ENCODE results near the gene DCTPP1.

Gene DCTPP1

DNA sequence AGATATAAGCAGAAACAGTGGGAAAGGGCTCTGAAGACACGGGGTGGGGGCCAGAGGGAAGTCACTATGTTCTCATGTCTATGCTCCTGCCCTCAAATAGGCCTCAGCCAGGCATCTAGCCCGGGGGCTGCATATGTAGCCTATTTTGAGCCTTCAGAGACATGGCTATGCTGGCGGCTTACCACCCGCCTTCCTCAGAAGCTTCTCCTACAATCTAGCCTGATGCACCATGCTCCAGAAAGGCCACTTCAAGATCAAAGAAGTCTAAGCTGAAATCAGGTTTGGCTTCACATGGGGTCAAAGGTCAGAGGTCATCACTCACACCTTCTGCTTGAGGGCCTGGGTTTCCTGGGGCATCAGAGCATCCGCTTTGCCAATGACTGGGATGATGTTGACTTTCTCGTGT, 49.0 kb downstream of the DCTPP1 start:
- DNase-seq = no peak

DNA sequence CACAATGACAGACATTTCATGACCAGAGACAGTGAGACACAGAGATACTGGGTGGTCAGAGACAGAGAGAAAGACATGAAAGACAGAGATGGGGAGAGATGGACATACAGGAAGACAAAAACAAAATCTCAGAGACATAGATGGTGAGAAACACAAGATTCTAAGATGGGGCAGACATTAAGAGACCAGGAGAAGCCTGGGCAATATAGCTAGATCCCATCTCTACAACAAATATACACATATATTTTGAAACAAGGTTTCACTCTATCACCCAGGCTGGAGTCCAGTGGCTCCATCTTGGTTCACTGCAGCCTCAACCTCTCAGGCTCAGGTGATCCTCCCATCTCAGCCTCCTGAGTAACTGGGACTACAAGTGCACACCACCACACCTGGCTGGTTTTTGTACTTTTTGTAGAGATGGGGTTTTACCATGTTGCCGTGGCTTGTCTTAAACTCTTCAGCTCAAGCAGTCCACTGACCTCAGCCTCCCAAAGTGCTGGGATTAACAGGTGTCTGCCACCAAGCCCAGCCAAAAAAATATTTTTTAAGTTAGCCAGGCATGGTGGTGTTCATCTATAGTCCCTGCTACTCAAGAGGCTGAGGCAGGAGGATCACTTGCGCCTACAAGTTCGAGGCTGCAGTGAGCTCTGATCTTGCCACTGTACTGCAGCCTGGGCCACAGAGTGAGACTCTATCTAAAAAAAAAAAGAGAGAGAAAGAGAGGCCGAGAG, 49.6 kb downstream of the DCTPP1 start:
- DNase-seq = no peak

DNA sequence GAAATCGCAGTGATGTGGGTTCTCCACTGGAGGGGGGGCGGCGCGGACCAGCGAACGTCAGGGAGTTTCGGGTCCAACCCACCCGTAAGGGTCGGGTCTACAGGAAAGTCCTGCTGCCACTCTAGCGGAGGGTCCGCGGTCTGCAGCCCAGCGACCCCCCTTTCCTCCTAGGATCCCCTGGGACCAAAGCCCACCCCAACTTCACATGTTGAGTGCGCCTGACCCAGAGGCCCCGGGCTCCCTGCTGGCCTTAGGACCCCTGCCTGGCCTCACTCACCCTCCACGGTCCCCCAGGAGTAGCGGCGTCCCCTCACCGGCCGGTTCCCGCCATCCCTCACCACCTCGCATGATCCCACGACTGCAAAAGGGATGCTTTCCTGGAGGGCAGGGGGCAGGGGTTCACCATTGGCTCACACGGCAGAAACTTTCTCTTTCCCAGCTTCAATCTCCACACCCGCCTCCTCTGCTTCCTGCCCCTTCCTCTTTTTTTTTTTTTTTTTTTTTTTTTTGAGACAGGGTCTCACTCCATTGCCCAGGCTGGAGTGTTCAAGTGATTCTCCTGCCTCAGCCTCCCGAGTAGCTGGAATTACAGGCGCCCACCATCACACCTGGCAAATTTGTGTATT, 50.6 kb downstream of the DCTPP1 start:
- no peak for DNase-seq

DNA sequence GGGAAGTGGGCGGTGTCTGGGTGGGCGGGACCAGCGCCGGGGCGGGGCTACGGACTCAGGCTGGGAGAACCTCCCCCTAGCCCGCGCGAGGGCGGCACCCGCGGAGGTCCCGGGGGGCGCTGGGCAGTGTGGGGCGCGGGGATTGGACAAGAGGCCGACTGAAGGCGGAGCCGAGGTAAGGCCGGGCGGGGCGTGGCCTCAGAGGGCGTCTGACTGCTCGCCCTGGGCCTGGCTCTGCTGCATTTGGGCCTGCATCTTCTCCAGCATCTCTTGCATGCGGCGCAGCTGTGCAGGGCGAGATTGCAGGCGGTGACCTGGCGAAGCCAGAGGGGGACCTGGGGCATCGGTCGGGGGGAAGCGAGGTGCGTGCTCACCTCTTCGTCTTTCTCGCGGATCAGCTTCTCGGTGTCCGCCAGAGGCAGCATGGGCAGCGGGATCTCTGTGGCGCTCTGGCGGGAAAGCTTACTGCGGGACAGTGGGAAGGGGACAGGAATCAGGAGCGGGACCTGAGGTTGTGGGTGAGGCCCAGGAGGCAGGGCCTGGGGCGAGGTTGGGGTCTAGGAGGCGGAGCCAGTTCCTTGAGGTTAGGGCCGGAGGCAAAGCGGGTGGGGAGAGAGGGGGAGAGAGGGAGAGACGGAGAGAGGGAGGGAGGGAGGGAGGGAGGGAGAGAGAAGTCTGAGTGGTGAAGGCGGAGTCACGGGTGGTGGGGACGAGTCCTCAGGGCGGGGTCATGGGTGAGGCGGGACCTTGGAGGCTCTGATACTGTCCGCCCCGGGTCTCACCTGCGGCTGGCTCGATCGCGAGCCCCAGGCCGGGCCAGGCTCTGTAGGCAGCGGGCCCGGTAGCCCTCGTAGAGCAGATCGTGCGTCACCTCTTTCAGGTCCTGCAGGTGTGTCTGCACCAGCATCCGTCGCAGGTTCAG, 51.3 kb downstream of the DCTPP1 start:
- peak; percentile 99 for DNase-seq

DNA sequence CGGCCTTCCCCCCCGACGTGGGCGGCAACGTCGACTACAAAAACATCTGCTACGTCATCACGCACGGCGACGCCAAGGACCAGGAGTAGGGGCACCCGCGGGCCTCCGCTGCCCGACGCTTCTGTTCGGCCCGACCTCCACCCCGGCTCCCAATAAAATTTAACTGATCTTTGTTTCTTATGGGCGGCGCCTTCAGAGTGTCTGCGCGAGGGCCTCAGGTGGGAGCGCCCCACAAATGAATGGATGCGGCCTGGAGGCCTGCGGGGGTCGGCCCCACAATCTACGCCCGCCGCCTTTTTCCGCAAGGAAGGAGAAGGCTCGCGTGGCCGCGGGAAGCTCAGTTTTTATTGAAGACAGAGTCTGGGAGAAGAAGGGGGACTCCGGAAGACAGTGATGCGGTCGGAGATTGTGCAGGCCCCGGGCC, 52.0 kb downstream of the DCTPP1 start:
- peak; percentile 96 for DNase-seq

DNA sequence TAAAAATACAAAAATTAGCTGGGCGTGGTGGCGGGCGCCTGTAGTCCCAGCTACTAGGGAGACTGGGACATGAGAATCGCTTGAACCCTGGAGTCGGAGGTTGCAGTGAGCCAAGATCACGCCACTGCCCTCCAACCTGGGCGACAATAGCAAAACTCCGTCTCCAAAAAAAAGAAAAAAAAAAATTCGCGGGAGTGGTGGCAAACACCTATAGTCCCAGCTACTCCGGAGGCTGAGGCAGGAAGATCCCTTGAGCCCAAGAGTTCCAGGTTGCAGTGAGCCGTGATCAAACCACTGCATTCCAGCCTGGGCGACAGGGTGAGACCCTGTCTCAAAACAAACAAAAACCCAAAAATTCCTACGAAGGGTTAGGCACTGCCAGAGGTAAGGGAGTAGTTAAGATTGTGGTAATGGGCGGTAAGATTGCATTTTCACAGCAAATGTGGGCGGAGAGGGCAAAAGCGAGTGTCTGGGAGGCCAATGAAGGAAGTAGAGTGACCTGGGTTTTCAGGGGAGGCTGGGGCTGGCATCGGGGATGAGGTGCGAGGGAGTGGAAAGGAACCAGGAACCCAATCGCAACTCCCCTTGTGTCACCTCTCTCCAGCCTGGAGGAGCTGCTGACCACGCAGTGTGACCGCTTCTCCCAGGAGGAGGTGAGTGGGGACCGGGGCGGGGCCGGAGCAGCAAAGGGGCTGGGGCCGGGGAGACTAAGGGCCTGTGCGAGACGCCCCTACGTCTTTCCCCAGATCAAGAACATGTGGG, 52.6 kb downstream of the DCTPP1 start:
- DNase-seq = peak; percentile 82

DNA sequence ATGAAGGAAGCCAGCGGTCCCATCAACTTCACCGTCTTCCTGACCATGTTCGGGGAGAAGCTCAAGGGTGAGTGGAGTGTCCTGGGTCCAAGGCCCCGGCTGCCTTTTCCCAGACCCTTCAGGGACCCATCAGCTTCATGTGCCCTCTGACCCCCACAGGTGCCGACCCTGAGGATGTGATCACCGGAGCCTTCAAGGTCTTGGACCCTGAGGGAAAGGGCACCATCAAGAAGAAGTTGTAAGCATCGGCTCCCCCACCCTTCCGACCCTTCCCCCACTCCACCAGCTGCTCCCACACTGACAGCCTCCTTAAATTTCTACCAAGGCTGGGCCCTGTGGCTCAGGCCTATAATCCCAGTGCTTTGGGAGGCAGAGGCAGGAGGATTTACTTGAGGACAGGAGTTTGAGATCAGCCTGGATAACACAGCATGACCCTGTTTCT, 53.3 kb downstream of the DCTPP1 start:
- DNase-seq = no peak

DNA sequence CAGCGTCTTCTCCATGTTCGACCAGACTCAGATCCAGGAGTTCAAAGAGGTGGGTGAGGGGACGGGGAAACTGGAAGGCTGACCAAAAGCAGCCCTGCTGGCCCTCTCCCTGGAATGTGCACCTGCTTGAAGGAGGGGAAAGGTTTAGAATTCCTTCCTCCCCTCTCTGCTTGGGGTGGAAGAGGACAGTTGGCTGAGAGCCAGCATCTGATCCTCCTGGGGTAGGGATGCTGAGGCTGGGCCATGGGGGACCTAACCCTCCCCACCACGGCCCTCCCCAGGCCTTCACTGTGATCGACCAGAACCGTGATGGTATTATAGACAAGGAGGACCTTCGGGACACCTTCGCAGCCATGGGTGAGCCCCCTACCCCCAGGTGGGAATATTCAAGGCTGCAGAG, 54.0 kb downstream of the DCTPP1 start:
- no peak for DNase-seq

DNA sequence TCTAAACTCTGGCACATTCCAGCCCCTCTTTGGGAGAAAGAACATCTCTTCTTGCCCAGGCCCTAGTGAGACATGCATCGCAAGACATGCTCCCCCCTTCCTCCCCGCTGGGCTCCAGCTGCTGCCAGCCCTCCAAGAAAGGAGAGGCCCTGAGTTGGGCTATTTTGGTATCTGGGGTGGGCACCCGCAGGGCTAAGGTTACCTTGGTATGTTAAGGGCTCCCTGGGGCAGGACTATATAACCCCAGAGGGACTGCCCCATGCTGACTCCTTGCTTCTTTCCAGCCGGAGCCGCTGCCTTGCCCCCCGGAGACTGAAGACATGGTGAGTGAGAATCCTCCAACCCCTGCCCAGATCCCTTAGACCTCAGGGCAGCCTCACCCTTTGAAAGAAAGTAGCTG, 55.3 kb downstream of the DCTPP1 start, which contains the start of gene MYL11:
TSS of gene MYL11 (plus strand) at position 265 of the 400 bp plus-strand sequence. CDS start at position 321, 56 bp downstream.
- DNase-seq = no peak
